Measurements from ENCODE around the gene GCK.

Gene GCK

DNA sequence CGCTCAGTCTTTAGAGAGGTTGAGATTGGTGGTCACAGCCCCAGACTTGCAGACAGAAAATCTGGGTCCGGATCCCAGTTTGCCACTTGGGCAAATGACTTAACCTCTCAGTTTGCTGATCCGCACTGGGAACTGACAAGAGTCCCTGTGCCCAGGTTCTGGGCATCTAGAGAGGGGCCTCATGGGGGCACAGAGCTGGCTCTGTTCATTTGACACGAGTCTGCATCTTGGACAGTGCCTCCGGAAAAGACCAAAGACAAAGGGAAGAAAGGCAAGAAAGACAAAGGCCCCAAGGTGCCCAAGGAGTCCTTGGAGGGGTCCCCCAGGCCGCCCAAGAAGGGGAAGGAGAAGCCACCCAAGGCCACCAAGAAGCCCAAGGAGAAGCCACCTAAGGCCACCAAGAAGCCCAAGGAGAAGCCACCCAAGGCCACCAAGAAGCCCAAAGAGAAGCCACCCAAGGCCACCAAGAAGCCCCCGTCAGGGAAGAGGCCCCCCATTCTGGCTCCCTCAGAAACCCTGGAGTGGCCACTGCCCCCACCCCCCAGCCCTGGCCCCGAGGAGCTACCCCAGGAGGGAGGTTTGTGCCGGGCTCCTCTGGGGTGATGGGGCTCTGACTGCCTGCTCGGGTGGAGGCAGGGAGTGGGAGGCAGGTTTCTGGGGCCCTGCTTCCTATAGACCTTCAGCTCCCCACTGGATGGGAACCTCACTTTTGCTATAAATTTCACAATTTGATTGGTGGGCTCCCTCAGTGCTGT, 82.8 kb downstream of the GCK start:
- H3K9me3 ChIP-seq (ENCODE audit: control insufficient read depth, insufficient read depth, low read length): no peaks in the 10 kb centered on the region
- no peak overlapping the region for H3K9ac ChIP-seq (ENCODE audit: low read depth, low read length)
- H3K36me3 ChIP-seq (ENCODE audit: insufficient read depth, low read length): no peaks in the 10 kb centered on the region
- H3K4me1 ChIP-seq (ENCODE audit: insufficient read depth, low read length): 0 out of 2 replicates have a peak, but pooled peaks cover 6% of the 10 kb centered on the region

DNA sequence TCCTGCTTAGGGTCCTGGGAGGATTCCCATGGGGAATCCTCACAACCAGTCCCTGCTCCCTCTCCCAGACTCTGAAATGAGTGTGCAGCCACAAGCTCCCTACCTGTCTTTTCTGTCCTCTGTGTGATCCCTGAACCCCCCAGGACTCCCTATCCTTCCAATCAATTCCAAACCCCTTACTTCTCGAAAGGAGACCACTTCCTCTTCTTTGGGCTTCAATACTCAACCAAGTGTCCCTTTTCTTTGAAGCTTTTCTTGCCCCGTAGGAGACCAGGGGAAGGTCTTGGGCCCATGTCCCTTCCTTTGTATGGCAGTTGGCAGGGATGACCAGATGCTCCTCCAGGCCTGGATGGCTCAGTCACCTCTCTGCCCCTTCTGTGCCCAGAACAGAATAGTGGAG, 83.4 kb downstream of the GCK start:
- Histone ChIP-seq H3K9ac (ENCODE audit: low read depth, low read length) (0 out of 2 replicates have a peak overlapping the region, but pooled peaks have one; percentile 65), H3K36me3 (ENCODE audit: insufficient read depth, low read length) (no peaks in the 10 kb centered on the region), H3K9me3 (ENCODE audit: control insufficient read depth, insufficient read depth, low read length) (no peaks in the 10 kb centered on the region), H3K4me1 (ENCODE audit: insufficient read depth, low read length) (peaks cover 8% of the 10 kb centered on the region; the same call in 1 of the 2 replicates)

DNA sequence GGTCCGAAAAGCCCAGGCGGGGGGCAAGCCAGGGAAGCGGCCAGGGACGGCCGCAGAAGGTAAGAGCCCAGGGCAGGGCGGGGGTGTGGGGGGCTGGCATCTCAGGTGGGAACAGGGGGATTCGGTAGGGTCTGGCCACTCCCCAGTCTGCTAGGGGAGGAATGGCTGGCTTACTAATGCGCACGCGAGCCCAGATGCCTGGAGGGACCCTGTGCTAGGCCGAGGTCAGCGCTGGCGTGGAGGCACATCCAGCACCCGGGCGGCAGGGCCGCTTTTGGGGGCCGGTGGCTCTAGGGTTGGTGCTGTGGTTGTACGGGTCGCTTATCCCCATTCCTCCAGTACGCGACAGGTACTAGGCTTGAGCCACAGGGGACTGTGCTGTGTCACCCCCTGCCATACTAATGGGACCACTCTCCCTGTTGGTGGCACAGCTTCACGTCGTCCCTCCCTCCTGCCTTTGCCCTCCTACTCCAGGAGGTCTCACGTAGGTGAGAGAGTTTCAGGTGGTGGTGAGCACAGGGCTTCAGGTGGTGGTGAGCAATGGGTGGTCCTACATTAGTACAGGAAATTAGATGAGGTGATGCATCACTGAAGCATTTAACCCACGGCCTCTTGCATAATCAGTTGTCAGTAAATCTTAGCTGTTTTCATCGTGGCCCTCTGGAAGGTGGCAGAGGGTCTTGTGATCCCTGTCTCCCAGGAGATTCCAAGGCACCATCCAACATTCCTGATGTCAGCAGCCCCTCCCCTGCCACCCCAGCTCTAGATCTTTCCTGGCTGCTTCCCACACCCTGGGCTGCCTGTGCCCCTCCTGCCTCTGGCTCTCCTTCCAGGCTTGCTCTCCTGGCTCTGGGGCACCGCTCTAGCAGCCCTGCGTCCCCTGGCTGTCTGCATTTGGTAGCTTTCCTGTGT, 84.1 kb downstream of the GCK start:
- peak overlapping the region; percentile 65; the same call in 1 of the 2 replicates for H3K9ac ChIP-seq (ENCODE audit: low read depth, low read length)

DNA sequence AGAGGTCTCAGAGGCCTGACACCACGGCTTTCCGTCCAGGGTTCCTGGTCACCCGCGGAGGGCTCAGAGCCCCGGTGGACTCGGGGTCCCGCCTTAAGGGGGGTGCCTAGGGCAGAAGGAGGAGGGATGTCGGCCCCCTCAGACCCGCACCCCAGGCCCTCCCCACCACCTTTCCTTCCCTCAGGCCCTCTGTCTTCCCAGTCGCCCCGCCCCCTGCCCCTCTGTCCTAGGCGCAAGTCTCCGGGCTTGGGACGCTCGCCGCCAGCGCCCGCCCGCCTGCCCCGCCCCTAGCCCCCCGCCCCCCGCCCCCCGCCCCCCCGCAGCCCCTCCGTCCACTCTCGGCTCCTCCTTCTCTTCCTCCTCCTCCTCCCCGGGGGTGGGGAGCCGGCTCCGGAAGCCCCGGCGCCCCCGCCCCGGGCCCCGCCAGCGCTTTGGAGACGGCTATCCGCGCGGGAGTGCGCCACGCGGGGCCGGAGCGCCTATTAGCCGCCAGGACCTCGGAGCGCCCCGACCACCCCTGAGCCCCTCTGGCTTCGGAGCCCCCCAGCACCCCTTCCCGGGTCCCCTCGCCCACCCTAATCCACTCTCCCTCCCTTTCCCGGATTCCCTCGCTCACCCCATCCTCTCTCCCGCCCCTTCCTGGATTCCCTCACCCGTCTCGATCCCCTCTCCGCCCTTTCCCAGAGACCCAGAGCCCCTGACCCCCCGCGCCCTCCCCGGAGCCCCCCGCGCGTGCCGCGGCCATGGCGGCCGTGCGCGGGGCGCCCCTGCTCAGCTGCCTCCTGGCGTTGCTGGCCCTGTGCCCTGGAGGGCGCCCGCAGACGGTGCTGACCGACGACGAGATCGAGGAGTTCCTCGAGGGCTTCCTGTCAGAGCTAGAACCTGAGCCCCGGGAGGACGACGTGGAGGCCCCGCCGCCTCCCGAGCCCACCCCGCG, 85.0 kb downstream of the GCK start, which contains the start of gene AEBP1:
Gene AEBP1, plus strand, starts transcription at position 423 of the 937 bp plus-strand sequence. Its CDS starts 321 bp downstream, at position 744.
- Histone ChIP-seq H3K4me1 (ENCODE audit: insufficient read depth, low read length) (peaks cover 12% of the 10 kb centered on the region; the same call in 1 of the 2 replicates), H3K9ac (ENCODE audit: low read depth, low read length) (peak within 1 kb of the TSS; percentile 65), H3K36me3 (ENCODE audit: insufficient read depth, low read length) (no peaks in the 10 kb centered on the region), H3K9me3 (ENCODE audit: control insufficient read depth, insufficient read depth, low read length) (no peaks in the 10 kb centered on the region)

More for the DNA sequence above, 84.1 kb downstream of the GCK start:
- H3K4me1 ChIP-seq (ENCODE audit: insufficient read depth, low read length): peaks cover 12% of the 10 kb centered on the region; the same call in 1 of the 2 replicates
- H3K36me3 ChIP-seq (ENCODE audit: insufficient read depth, low read length): no peaks in the 10 kb centered on the region
- H3K9me3 ChIP-seq (ENCODE audit: control insufficient read depth, insufficient read depth, low read length): no peaks in the 10 kb centered on the region

DNA sequence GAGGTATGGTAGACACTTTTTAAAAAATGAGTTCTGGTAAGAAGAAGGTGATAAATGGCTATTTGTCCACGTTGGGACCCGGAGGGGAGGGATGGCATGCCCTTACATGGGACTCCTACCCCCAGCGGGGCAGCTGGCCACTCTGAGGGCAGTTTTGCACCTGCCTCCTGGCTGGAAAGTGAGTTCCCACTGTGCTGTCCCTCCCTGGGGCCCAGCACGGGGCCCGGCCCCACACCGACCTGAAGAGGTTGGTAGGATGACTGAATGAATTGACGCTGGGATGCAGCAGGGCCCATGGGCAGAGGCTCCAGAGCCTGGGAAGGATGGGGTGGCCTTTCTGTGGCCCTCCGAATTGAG, 85.7 kb downstream of the GCK start:
- Histone ChIP-seq H3K9ac (ENCODE audit: low read depth, low read length) (peak overlapping the region; percentile 39; the same call in 1 of the 2 replicates), H3K4me1 (ENCODE audit: insufficient read depth, low read length) (peaks cover 12% of the 10 kb centered on the region; the same call in 1 of the 2 replicates), H3K36me3 (ENCODE audit: insufficient read depth, low read length) (no peaks in the 10 kb centered on the region), H3K9me3 (ENCODE audit: control insufficient read depth, insufficient read depth, low read length) (no peaks in the 10 kb centered on the region)

DNA sequence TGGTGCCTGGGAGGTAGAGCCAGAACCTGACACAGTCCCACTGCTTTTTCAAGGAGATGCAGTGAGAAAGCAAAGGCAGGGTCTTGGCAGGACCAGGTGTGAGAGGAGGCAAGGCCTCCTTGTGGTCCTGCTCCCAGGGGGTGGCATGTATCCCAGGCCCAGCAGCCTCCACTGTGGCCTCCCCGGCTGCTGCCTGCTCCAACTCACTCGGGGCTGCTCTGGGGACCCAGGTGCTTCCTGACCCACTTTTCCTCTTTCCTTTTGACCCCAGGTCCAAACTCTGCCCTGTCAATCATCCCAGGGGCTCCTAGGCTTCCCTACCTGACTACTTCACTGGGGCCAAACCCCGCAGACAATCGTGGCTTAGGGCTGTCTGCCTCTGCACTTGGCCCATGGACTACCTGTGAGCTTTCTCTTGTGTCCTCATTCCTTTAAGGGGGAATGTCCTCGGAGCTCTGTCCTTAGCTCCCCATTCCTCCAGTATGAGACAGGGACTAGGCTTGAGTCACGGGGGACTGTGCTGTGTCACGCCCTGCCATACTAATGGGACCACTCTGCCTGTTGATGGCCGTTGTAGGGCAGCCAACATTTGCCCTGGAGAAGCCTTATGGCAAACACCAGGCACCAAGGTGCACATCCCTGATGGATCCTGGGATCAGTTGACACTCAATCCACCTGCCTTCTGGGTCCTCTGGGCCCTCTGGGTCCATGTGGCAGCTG, 86.2 kb downstream of the GCK start:
- Histone ChIP-seq H3K9ac (ENCODE audit: low read depth, low read length) (no peak overlapping the region), H3K4me1 (ENCODE audit: insufficient read depth, low read length) (peaks cover 12% of the 10 kb centered on the region; the same call in 1 of the 2 replicates), H3K36me3 (ENCODE audit: insufficient read depth, low read length) (no peaks in the 10 kb centered on the region), H3K9me3 (ENCODE audit: control insufficient read depth, insufficient read depth, low read length) (no peaks in the 10 kb centered on the region)

DNA sequence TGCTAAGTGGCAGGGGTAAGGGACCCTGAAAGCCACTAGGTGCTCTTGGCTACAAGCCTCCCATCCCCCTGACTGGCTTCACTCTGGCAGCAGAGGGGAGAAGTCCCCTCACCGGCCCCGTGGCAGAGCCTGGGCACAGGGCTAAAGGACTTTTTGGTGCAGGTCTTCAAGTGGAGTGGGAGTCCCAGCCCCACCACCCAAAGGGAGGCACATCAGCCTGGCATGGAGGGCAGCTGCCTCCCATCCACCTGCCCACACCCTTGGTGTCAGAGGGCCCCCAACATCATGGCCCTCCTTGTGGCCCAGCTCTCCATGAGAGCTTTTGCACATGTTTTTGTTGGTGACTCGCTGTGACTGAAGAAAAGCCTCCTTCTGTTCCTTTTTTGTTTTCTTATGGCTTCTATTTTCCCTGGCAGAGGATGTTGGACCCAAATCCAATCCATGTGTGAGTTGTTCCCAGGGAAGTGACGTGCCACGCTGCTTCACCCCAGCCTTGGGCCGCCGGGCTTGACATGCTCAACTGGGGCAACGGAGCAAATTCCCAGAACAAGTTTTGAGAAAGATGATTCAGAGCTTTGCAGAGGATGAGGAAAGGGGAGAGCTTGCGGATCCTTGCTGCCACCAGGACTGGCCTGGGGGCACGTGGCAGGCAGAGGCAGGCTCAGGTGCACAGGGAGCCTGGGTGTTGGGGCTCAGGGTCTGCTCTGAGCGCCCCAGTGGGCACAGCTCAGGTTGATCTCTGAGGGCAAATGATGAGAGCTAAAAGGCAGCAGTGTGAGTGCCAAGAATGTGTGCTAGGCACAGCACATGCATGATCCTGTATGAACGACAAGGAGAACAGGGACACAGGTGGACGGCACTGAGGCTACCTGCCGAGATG, 87.0 kb downstream of the GCK start:
- no peaks in the 10 kb centered on the region for H3K9me3 ChIP-seq (ENCODE audit: control insufficient read depth, insufficient read depth, low read length)
- H3K9ac ChIP-seq (ENCODE audit: low read depth, low read length): no peak overlapping the region
- peaks cover 12% of the 10 kb centered on the region; the same call in 1 of the 2 replicates for H3K4me1 ChIP-seq (ENCODE audit: insufficient read depth, low read length)
- no peaks in the 10 kb centered on the region for H3K36me3 ChIP-seq (ENCODE audit: insufficient read depth, low read length)

DNA sequence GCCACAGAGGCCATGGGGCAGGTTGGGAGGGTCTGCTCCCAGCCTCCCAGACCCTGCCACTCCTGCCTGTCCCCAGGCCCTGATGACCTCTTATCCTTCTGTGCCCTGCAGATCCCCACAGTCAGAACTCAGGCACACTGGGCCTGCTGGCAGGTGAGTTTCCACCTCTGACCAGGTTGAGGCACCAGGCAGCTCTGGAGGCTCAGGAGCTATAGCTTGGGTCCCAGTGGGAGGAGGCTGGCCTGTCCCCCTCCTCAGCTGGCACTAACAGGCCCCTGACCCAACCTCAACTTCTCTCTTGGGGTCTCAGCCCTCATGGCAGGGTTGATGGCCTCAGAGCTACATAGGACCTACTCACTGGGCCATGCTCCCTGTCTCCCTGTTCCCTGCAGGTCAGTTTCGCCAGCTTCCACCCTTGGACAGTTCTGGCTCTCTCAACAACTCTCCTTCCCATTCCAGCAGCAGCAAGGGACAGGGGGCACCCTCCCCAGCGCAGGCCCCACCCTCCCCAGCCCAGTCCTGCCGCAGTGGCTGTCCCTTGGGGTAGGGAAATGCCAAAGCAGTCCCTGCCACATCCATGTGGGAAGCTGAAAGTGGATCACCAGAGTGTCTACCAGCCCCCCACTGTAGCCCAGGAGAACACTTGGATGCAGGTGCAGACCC, 87.8 kb downstream of the GCK start:
- H3K9me3 ChIP-seq (ENCODE audit: control insufficient read depth, insufficient read depth, low read length): no peaks in the 10 kb centered on the region
- H3K36me3 ChIP-seq (ENCODE audit: insufficient read depth, low read length): no peaks in the 10 kb centered on the region
- H3K9ac ChIP-seq (ENCODE audit: low read depth, low read length): no peak overlapping the region
- H3K4me1 ChIP-seq (ENCODE audit: insufficient read depth, low read length): peaks cover 12% of the 10 kb centered on the region; the same call in 1 of the 2 replicates

DNA sequence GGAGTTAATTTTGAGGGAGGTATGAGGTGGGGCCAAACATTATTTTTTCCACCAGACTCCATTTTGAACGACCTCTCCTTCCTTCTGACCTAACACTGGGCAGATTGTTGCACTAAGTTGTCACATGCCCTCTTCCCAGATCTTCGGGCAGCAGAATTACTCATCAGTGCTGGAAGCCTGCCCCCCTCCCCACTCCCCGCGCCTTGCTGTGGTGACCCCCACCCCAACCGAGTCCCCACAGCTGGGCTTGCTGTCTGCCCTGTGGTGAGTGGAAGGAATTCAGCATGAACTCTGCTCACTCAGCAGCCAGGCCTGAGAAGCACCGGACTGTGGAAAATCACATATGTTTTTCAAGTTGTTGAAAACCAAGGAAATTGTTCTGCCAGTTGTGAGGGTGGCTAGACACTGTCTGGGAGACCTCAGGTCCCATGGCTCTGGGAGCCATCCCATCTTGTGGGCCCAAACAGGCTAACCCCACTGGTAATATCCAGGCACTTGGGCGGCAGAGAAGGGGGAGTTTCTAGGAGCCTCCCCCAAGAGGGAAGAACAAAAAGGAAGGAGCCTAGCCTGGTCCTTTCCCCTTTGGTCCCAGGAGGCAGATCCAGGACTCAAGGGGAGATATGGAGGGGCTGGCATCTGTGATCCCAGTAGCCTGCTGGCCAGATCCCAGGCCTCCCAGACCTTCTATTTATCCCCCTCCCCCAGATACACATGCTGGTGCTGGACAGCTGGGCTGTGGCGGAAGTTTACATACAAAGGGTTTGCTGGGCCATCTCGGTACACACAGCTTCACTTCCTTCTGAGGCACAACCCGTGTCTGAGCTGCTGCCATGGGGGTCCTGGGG, 88.6 kb downstream of the GCK start:
- Histone ChIP-seq H3K36me3 (ENCODE audit: insufficient read depth, low read length) (no peaks in the 10 kb centered on the region), H3K4me1 (ENCODE audit: insufficient read depth, low read length) (peaks cover 9% of the 10 kb centered on the region; the same call in 1 of the 2 replicates), H3K9ac (ENCODE audit: low read depth, low read length) (no peak overlapping the region), H3K9me3 (ENCODE audit: control insufficient read depth, insufficient read depth, low read length) (no peaks in the 10 kb centered on the region)

DNA sequence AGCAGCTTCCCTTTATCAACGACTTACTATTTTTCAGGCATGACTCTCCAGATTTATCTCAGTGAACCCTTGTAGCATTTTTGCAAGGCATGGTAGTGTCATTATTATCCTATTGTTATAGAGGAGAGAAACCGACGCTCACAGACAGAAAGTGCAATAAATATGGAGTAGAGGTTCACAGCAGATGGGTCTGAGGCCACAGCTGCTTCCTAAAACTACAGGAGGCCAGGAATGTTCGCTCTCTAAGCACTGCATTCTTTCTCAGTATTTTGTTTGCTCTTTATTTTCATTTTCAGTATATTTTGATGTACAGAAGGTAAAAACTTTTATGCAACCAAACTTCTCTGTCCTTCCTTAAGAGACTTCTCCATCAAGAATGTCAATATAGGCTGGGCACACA, 89.6 kb downstream of the GCK start:
- H3K4me1 ChIP-seq (ENCODE audit: insufficient read depth, low read length): peaks cover 6% of the 10 kb centered on the region; the same call in 1 of the 2 replicates
- H3K9ac ChIP-seq (ENCODE audit: low read depth, low read length): no peak overlapping the region

More for the DNA sequence above, 89.6 kb downstream of the GCK start:
- Histone ChIP-seq H3K9me3 (ENCODE audit: control insufficient read depth, insufficient read depth, low read length) (no peaks in the 10 kb centered on the region), H3K36me3 (ENCODE audit: insufficient read depth, low read length) (no peaks in the 10 kb centered on the region)
